Measurements from ENCODE around the gene HBM.
"Not testable (repeated sequence)": the region's sequence is repeated elsewhere in the genome, so short reads cannot be mapped to it uniquely, and the experiment has no call there.

The HBM gene

DNA sequence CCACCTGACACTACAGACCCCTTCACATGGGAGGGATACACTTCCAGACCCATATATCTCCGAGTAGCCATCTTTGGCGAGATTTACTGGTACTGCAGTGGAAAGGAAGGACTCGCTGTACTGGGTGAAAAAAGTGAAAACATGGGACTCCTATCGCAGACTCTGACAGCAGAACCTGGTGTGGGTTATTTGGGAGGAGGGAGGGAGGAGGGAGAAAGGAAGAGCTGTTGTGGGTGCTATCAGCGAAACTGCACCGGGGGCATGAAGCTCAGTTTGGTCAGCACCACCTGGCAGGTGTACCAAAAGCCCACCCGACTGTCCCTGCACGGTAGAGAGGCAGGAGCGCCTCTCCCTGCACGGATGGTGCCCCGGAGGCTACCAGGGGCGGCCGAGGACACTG lies 19.4 kb downstream of the HBM start:
- DNase-seq (ENCODE audit: low read depth) = no peak

- no peak for DNase-seq (ENCODE audit: low read depth)
Measured at GRCh38 chr16:185691-186090, 19.9 kb downstream of the HBM start.

DNA sequence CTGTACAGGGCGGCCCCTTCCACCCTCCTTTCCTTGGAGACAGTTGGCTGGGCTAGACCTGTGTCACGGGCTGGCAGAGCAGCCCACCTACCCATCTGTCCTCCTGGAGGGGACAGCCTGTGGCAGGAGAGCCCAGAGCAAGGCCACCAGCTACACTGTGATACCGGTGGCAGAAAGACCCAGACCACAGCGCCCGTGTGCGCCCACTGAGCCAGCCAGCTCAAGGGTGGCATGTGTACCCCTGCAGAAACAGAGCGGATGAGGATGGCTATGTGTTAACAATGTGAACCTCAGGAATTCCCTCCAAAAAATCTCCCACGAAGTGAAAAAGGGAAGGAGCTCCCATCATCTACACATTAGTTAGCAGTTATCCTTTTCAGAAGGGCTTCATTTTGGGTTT lies 21.6 kb downstream of the HBM start:
- DNase-seq (ENCODE audit: low read depth) = no peak

GRCh38 chr16:188674-189073 lies 22.9 kb downstream of the HBM start:
- DNase-seq (ENCODE audit: low read depth) = no peak

DNA sequence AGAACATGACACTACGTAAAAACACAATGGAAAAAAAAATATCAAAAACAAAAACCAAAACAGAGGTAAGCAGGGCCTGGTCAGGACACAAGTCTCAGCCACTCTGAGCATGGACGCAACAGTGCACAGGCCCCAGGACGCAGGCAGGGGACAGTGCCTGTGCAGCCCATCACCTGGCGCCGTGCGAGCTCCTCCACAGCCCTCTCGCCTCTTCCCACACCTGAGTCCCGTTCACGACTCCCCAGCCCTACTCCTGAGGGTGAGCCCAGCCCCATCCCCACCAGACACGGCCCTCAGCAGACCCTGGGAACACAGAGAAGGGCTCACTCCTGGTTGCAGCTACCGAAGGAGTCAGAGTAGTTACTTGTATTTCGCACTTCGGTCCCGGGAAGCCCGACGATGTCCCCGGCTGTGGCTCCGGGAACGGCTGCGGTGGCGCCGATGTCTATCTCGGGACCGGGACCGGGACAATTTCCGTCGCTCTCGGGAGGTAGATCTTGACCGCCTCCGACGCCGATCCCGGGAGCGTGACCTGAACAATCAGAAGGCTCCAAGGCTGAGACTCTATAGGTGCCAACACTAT lies 23.9 kb downstream of the HBM start:
- no peak for DNase-seq (ENCODE audit: low read depth)

- no peak for DNase-seq (ENCODE audit: low read depth)
Measured at GRCh38 chr16:191831-192230, 26.1 kb downstream of the HBM start.

DNA sequence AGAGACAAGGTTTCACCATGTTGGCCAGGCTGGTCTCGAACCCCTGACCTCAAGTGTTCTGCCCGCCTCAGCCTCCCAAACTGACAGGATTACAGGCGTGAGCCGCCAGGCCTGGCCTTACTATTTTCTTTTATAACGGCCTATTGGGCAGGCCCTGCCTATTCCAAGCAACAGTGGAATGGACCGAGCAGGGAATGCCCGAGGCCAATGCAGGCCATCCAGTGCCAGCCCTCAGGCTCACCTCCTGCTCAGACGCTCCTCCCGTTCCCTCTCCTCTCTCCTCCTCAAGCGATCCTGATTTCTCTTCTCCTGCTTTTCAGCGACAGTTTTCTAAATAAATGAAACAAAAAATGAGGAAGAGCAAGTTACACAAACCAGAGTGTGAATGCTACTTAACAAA lies 26.9 kb downstream of the HBM start:
- DNase-seq (ENCODE audit: low read depth) = no peak

DNA sequence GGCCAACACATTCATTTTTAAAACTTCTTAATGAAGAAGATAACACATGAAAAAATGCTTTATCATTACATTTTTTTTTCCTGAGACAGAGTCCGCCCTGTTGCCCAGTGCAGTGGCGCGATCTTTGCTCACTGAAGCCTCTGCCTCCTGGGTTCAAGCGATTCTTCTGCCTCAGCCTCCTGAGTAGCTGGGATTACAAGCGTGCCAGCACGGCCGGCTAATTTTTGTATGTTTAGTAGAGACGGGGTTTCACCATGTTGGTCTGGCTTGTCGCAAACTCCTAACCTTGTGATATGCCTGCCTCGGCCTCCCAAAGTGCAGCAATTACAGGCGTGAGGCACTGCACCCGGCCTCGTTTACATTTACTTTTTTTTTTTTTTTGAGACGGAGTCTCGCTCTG lies 27.7 kb downstream of the HBM start:
- DNase-seq (ENCODE audit: low read depth) = no peak

- DNase-seq (ENCODE audit: low read depth) = no peak
Measured at GRCh38 chr16:194516-194915, 28.7 kb downstream of the HBM start.

DNA sequence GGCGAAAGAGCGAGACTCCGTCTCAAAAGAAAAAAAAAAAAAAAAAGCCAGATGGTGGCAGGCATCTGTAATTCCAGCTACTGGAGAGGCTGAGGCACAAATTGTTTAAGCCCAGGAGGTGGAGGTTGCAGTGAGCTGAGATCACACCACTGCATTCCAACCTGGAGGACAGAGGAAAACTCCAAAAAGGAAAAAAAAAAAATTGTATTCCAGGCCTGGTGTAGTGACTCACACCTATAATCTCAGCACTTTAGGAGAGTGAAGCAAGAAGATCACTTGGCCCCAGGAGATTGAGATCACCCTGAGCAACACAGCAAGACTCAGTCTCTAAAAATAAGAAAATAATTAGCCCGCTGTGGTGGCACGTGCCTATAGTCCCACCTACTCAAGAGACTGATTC lies 34.6 kb downstream of the HBM start:
- no peak for DNase-seq (ENCODE audit: low read depth)

GRCh38 chr16:203246-203645 lies 37.5 kb downstream of the HBM start:
- no peak for DNase-seq (ENCODE audit: low read depth)

DNA sequence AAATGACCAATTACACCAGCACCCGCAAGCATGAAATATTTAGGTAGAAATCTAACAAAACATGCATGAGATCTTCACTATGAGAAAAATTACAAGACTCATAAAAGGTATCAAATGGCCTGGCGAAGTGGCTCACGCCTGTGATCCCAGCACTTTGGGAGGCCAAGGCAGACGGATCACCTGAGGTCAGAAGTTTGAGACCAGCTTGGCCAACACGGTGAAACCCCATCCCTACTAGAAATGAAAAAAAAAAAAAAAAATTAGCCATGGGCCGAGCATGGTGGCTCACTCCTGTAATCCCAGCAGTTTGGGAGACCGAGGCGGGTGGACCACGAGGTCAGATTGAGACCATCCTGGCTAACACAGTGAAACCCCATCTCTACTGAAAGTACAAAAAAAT lies 38.3 kb downstream of the HBM start:
- not testable (repeated sequence) for DNase-seq (ENCODE audit: low read depth)

DNA sequence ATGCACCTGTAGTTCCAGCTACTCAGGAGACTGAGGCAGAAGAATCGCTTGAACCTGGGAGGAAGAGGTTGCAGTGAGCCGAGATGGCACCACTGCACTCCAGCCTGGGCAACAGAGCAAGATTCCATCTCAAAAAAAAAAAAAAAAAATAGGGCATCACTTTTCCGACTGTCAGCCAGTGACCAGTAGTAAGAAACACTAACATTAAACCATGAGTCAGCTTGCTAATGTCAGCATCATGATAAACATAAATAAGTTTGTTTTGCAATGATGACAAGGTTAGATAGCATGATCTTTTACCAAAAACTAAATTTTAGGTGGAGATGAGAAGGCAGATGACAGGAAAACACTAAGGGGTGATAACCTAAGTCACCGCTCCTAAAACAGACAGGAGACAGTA lies 43.6 kb downstream of the HBM start:
- not testable (repeated sequence) for DNase-seq (ENCODE audit: low read depth)

GRCh38 chr16:211631-212180 lies 45.9 kb downstream of the HBM start:
- not testable (repeated sequence) for DNase-seq (ENCODE audit: low read depth)

GRCh38 chr16:212999-213398 lies 47.2 kb downstream of the HBM start:
- DNase-seq (ENCODE audit: low read depth) = no peak
